ENCODE data around the gene CD99L2.

DNA sequence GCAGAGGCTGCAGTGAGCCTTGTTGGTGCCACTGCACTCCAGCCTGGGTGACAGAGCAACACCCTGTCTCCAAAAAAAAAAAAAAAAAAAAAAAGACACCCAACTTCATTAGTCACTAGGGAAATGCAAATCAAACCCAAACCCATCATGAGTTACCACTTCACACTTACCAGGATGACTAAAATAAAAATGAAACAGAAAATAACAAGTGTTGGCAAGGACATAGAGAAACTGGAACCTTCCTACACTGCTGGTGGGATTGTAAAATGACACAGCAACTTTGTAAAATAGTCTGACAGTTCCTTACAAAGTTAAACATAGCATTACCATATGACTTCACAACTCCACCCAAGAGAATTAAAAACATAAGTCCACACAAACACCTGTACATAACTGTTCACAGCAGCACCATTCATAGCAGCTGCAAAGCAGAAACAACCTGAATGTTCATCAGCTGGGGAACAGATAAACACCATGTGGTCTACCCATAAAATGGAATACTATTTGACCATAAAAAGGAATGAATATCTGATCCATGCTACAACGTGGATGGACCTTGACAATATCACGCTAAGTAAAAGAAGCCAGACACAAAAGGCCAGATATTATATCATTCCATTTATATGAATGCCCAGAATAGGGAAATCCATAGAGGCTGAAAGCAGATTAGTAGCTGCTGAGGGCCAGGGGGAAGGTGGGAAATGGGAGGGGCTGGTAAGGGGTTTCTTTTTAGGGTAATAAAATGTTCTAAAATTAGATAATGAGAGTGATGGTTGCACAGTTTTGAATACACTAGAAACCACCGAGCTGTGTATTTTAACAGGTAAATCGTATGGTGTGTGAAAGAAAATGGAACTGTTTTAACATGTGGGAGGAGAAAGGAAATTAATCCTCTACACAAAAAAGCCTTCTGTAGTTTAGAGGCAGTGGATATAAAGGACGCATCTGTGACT, 18.3 kb downstream of the CD99L2 start:
- TF ChIP-seq, protein P1, sequence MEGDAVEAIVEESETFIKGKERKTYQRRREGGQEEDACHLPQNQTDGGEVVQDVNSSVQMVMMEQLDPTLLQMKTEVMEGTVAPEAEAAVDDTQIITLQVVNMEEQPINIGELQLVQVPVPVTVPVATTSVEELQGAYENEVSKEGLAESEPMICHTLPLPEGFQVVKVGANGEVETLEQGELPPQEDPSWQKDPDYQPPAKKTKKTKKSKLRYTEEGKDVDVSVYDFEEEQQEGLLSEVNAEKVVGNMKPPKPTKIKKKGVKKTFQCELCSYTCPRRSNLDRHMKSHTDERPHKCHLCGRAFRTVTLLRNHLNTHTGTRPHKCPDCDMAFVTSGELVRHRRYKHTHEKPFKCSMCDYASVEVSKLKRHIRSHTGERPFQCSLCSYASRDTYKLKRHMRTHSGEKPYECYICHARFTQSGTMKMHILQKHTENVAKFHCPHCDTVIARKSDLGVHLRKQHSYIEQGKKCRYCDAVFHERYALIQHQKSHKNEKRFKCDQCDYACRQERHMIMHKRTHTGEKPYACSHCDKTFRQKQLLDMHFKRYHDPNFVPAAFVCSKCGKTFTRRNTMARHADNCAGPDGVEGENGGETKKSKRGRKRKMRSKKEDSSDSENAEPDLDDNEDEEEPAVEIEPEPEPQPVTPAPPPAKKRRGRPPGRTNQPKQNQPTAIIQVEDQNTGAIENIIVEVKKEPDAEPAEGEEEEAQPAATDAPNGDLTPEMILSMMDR (IDR thresholded peaks at IDR 0.05; ENCODE audit: low read depth, low read length), result no peak
- TF ChIP-seq POLR2A (IDR thresholded peaks at IDR 0.05; ENCODE audit: extremely low read depth, insufficient read length) (no peak), MYC (IDR thresholded peaks at IDR 0.05; ENCODE audit: low read depth, low read length) (no peak)
- TF ChIP-seq, protein P2, sequence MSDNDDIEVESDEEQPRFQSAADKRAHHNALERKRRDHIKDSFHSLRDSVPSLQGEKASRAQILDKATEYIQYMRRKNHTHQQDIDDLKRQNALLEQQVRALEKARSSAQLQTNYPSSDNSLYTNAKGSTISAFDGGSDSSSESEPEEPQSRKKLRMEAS (IDR thresholded peaks at IDR 0.05; ENCODE audit: low read depth, low read length), result no peak
